OCI-LY1 (cell line): Measurements from ENCODE around the gene LRRC56.

Source experiments
- H2AFZ ChIP-seq: fragments of 200-600 bp; sonication (generic), shearing (Covaris generic); 2 replicates; pipeline ENCODE4 v1.6.0; 2014; ENCODE audit warnings: antibody characterized with exemption, mild to moderate bottlenecking, low read length
- H3F3A ChIP-seq: fragments of 200-600 bp; sonication (generic), shearing (Covaris generic); 2 replicates; pipeline ENCODE4 v1.6.0; 2014; ENCODE audit warnings: mild to moderate bottlenecking, antibody characterized with exemption, low read length, moderate library complexity; ENCODE audit not compliant: insufficient read depth
- H3K27ac ChIP-seq: fragments of 200-600 bp; sonication (generic); 2 replicates; pipeline ENCODE4 v1.5.1; 2014; ENCODE audit warnings: low read length, mixed run types, mild to moderate bottlenecking, low read depth; ENCODE audit not compliant: poor library complexity, severe bottlenecking
- H3K27me3 ChIP-seq: fragments of 200-600 bp; sonication (generic); 2 replicates; pipeline ENCODE4 v1.6.0; 2014; ENCODE audit warnings: antibody characterized with exemption, mild to moderate bottlenecking, low read length, moderate library complexity; ENCODE audit not compliant: insufficient read depth
- H3K36me3 ChIP-seq: fragments of 200-600 bp; sonication (generic); 2 replicates; pipeline ENCODE4 v1.6.1; 2014; ENCODE audit warnings: mild to moderate bottlenecking, antibody characterized with exemption, low read length, moderate library complexity, mixed read lengths; ENCODE audit not compliant: insufficient read depth
- H3K4me1 ChIP-seq: fragments of 200-600 bp; sonication (generic); 2 replicates; pipeline ENCODE4 v1.5.1; 2014; ENCODE audit warnings: mild to moderate bottlenecking, low read length, moderate library complexity; ENCODE audit not compliant: insufficient read depth, severe bottlenecking
- H3K4me2 ChIP-seq: fragments of 200-600 bp; sonication (generic), shearing (Covaris generic); 2 replicates; pipeline ENCODE4 v1.6.1; 2014; ENCODE audit warnings: low read length
- H3K4me3 ChIP-seq: fragments of 200-600 bp; sonication (generic); 2 replicates; pipeline ENCODE4 v1.5.1; 2014; ENCODE audit warnings: low read length, low read depth, mild to moderate bottlenecking, mixed read lengths; ENCODE audit not compliant: poor library complexity, severe bottlenecking
- H3K79me2 ChIP-seq: fragments of 200-600 bp; shearing (Covaris generic); 2 replicates; pipeline ENCODE4 v1.6.1; 2016; ENCODE audit warnings: mixed run types, low read length, mixed read lengths; ENCODE audit not compliant: insufficient read depth
- H3K9ac ChIP-seq: fragments of 200-600 bp; sonication (generic), shearing (Covaris generic); 2 replicates; pipeline ENCODE4 v1.6.1; 2014; ENCODE audit warnings: mild to moderate bottlenecking, low read length, mixed read lengths
- H3K9me2 ChIP-seq: fragments of 200-600 bp; sonication (generic), shearing (Covaris generic); 2 replicates; pipeline ENCODE4 v1.6.1; 2014; ENCODE audit warnings: low read depth, mild to moderate bottlenecking, low read length, mixed read lengths
- H3K9me3 ChIP-seq: fragments of 200-600 bp; shearing (Covaris generic); 2 replicates; pipeline ENCODE4 v1.6.1; 2014; ENCODE audit warnings: low read length, mixed read lengths
- H4K20me1 ChIP-seq: fragments of 200-600 bp; sonication (generic), shearing (Covaris generic); 2 replicates; pipeline ENCODE4 v1.6.0; 2016; ENCODE audit warnings: mild to moderate bottlenecking, low read length; ENCODE audit not compliant: insufficient read depth
- CTCF ChIP-seq: fragments of 200-600 bp; sonication (generic), shearing (Covaris generic); IDR thresholded peaks from 2 replicates; pipeline ENCODE4 v1.5.1; 2017; ENCODE audit warnings: mild to moderate bottlenecking, antibody characterized with exemption, low read length, moderate library complexity, mixed read lengths
- EZH2 ChIP-seq: fragments of 200-600 bp; sonication (generic), shearing (Covaris generic); IDR thresholded peaks from 2 replicates; pipeline ENCODE4 v1.8.0; 2017; ENCODE audit warnings: borderline replicate concordance, mixed run types, mild to moderate bottlenecking, antibody characterized with exemption, low read length, moderate library complexity, mixed read lengths

The LRRC56 gene

GRCh38 chr11:574632-575312, 37.4 kb downstream of the LRRC56 start:
- Histone ChIP-seq H3K4me3 (peak overlapping the region; percentile 90), H3K36me3 (no peaks in the 10 kb centered on the region; the same call in 1 of the 2 replicates), H3K4me1 (peaks cover 43% of the 10 kb centered on the region), H3K79me2 (peaks cover 31% of the 10 kb centered on the region), H3K27ac (no peak overlapping the region), H3K9me2 (no peaks in the 10 kb centered on the region), H3K9me3 (no peaks in the 10 kb centered on the region), H3K4me2 (peak overlapping the region; percentile 100), H2AFZ (no peak overlapping the region), H3K9ac (peak overlapping the region; percentile 84), H3F3A (no peaks in the 10 kb centered on the region), H3K27me3 (no peaks in the 10 kb centered on the region), H4K20me1 (no peaks in the 10 kb centered on the region)
- TF ChIP-seq CTCF: no peak
- no peak for TF ChIP-seq EZH2

- H2AFZ ChIP-seq: peak overlapping the region; percentile 16; the same call in 1 of the 2 replicates
- H3K4me2 ChIP-seq: peak overlapping the region; percentile 100
- H3K4me3 ChIP-seq: peak overlapping the region; percentile 90
- H3K9me2 ChIP-seq: no peaks in the 10 kb centered on the region
- no peaks in the 10 kb centered on the region for H3K9me3 ChIP-seq
- H3K27ac ChIP-seq: no peak overlapping the region
- TF ChIP-seq EZH2: no peak
- TF ChIP-seq CTCF: no peak
- no peaks in the 10 kb centered on the region for H3F3A ChIP-seq
- peak overlapping the region; percentile 84 for H3K9ac ChIP-seq
- H3K27me3 ChIP-seq: no peaks in the 10 kb centered on the region
- no peaks in the 10 kb centered on the region for H4K20me1 ChIP-seq
- no peaks in the 10 kb centered on the region; the same call in 1 of the 2 replicates for H3K36me3 ChIP-seq
- peaks cover 47% of the 10 kb centered on the region for H3K4me1 ChIP-seq
- peaks cover 38% of the 10 kb centered on the region for H3K79me2 ChIP-seq
Measured at GRCh38 chr11:575313-575995, 38.1 kb downstream of the LRRC56 start.

- Histone ChIP-seq H3K9me3 (no peaks in the 10 kb centered on the region), H3K4me3 (peak within 1 kb of the TSS; percentile 99), H2AFZ (peak within 1 kb of the TSS; percentile 16; the same call in 1 of the 2 replicates), H4K20me1 (no peaks in the 10 kb centered on the region), H3K27me3 (no peaks in the 10 kb centered on the region), H3K36me3 (peaks cover 2% of the 10 kb centered on the region; the same call in 1 of the 2 replicates), H3K4me2 (peak within 1 kb of the TSS; percentile 100), H3F3A (no peaks in the 10 kb centered on the region), H3K79me2 (peaks cover 44% of the 10 kb centered on the region), H3K4me1 (peaks cover 47% of the 10 kb centered on the region), H3K9me2 (no peaks in the 10 kb centered on the region), H3K27ac (peak within 1 kb of the TSS; percentile 86), H3K9ac (peak within 1 kb of the TSS; percentile 99)
- TF ChIP-seq EZH2 (no peak), CTCF (no peak)
Measured at GRCh38 chr11:575996-576768, 38.9 kb downstream of the LRRC56 start, which contains the start of gene PHRF1. Gene PHRF1 (plus strand): TSS chr11:576470. CDS start chr11:581513, 5,043 bp downstream.
